Loucy (cell line): ENCODE results near the gene PLAAT2.
"Not testable (repeated sequence)": the region's sequence is repeated elsewhere in the genome, so short reads cannot be mapped to it uniquely, and the experiment has no call there.

Experiments used
- H2AFZ ChIP-seq: fragments of 200-600 bp; sonication (generic); 2 replicates; pipeline ENCODE4 v1.6.0; 2016; ENCODE audit warnings: antibody characterized with exemption, mild to moderate bottlenecking, low read length, moderate library complexity
- H3F3A ChIP-seq: fragments of 200-600 bp; 2 replicates; pipeline ENCODE4 v1.6.0; 2016; ENCODE audit warnings: antibody characterized with exemption, low read depth, mild to moderate bottlenecking
- H3K27me3 ChIP-seq: fragments of 200-600 bp; sonication (generic); 2 replicates; pipeline ENCODE4 v1.6.1; 2014; ENCODE audit warnings: low read length, mild to moderate bottlenecking; ENCODE audit not compliant: insufficient read depth, poor library complexity, severe bottlenecking
- H3K36me3 ChIP-seq: fragments of 200-600 bp; sonication (generic); 2 replicates; pipeline ENCODE4 v1.6.1; 2016; ENCODE audit warnings: low read length; ENCODE audit not compliant: insufficient read depth
- H3K4me1 ChIP-seq: fragments of 200-600 bp; sonication (generic); 2 replicates; pipeline ENCODE4 v1.5.1; 2014; ENCODE audit warnings: low read length, mild to moderate bottlenecking; ENCODE audit not compliant: insufficient read depth, poor library complexity, severe bottlenecking
- H3K4me2 ChIP-seq: fragments of 200-600 bp; sonication (generic); 2 replicates; pipeline ENCODE4 v1.6.0; 2014; ENCODE audit warnings: antibody characterized with exemption, low read length, low read depth, mild to moderate bottlenecking; ENCODE audit not compliant: poor library complexity, severe bottlenecking
- H3K4me3 ChIP-seq: fragments of 200-600 bp; sonication (generic); 2 replicates; pipeline ENCODE4 v1.5.1; 2014; ENCODE audit warnings: low read length, mild to moderate bottlenecking, mixed read lengths; ENCODE audit not compliant: poor library complexity, severe bottlenecking
- H3K79me2 ChIP-seq: fragments of 200-600 bp; sonication (generic); 2 replicates; pipeline ENCODE4 v1.6.1; 2014; ENCODE audit warnings: low read length; ENCODE audit not compliant: insufficient read depth
- H3K9ac ChIP-seq: fragments of 200-600 bp; sonication (generic); 2 replicates; pipeline ENCODE4 v1.6.0; 2014; ENCODE audit warnings: mild to moderate bottlenecking, low read depth, low read length, moderate library complexity; ENCODE audit not compliant: poor library complexity, severe bottlenecking
- H3K9me2 ChIP-seq: fragments of 200-600 bp; sonication (generic); replicated peaks from 2 replicates; pipeline ENCODE4 v1.6.1; 2016; ENCODE audit warnings: low read depth, low read length, mixed read lengths
- H3K9me3 ChIP-seq: fragments of 200-600 bp; sonication (generic); 2 replicates; pipeline ENCODE4 v1.6.1; 2014; ENCODE audit warnings: mild to moderate bottlenecking, antibody characterized with exemption, low read length, low read depth; ENCODE audit not compliant: insufficient read depth
- H4K20me1 ChIP-seq: fragments of 200-600 bp; sonication (generic); 2 replicates; pipeline ENCODE4 v1.6.0; 2014; ENCODE audit warnings: antibody characterized with exemption, low read length, mild to moderate bottlenecking; ENCODE audit not compliant: insufficient read depth, poor library complexity, severe bottlenecking
- CTCF ChIP-seq: fragments of 200-600 bp; sonication (generic); conservative IDR thresholded peaks from 2 replicates; pipeline ENCODE4 v1.5.1; 2014; ENCODE audit warnings: mild to moderate bottlenecking, antibody characterized with exemption, low read length
- EZH2phosphoT487 ChIP-seq: fragments of 200-600 bp; IDR thresholded peaks from 2 replicates; pipeline ENCODE4 v1.6.1; 2018; ENCODE audit warnings: antibody characterized with exemption, mild to moderate bottlenecking, moderate library complexity, borderline replicate concordance

Gene PLAAT2

GRCh38 chr11:63586451-63587166 is 23.4 kb upstream of the PLAAT2 start:
- no peaks in the 10 kb centered on the region for H3K9me2 ChIP-seq
- H2AFZ ChIP-seq = no peak overlapping the region
- no peak overlapping the region for H3K9ac ChIP-seq
- peaks cover 15% of the 10 kb centered on the region for H3K4me1 ChIP-seq
- TF ChIP-seq EZH2phosphoT487 = no peak
- TF ChIP-seq CTCF = no peak
- H3K4me2 ChIP-seq = no peak overlapping the region
- peaks cover 4% of the 10 kb centered on the region; the same call in 1 of the 2 replicates for H3K9me3 ChIP-seq
- H3K4me3 ChIP-seq = no peak overlapping the region
- H3F3A ChIP-seq = 0 out of 2 replicates have a peak, but pooled peaks cover 9% of the 10 kb centered on the region
- H3K36me3 ChIP-seq = no peaks in the 10 kb centered on the region
- no peaks in the 10 kb centered on the region for H3K79me2 ChIP-seq
- H3K27me3 ChIP-seq = peaks cover 17% of the 10 kb centered on the region
- H4K20me1 ChIP-seq = no peaks in the 10 kb centered on the region

- no peak overlapping the region for H3K4me2 ChIP-seq
- TF ChIP-seq EZH2phosphoT487 = no peak
- TF ChIP-seq CTCF = no peak
- 0 out of 2 replicates have a peak, but pooled peaks cover 9% of the 10 kb centered on the region for H3F3A ChIP-seq
- H3K4me1 ChIP-seq = peaks cover 16% of the 10 kb centered on the region
- H3K9ac ChIP-seq = no peak overlapping the region
- no peak overlapping the region for H2AFZ ChIP-seq
- H3K9me3 ChIP-seq = peaks cover 16% of the 10 kb centered on the region
- H3K79me2 ChIP-seq = no peaks in the 10 kb centered on the region
- H4K20me1 ChIP-seq = no peaks in the 10 kb centered on the region
- peaks cover 17% of the 10 kb centered on the region for H3K27me3 ChIP-seq
- no peaks in the 10 kb centered on the region for H3K36me3 ChIP-seq
- H3K4me3 ChIP-seq = no peak overlapping the region
- no peaks in the 10 kb centered on the region for H3K9me2 ChIP-seq
Observed at GRCh38 chr11:63583357-63583677, 20.1 kb upstream of the PLAAT2 start.

- not testable (repeated sequence) for H3K79me2 ChIP-seq, H3K4me3 ChIP-seq, H3F3A ChIP-seq, H3K27me3 ChIP-seq, H2AFZ ChIP-seq, H3K4me2 ChIP-seq, H3K36me3 ChIP-seq, H3K9me2 ChIP-seq, H4K20me1 ChIP-seq, H3K9ac ChIP-seq
- peaks cover 19% of the 10 kb centered on the region for H3K9me3 ChIP-seq
- H3K4me1 ChIP-seq = peaks cover 16% of the 10 kb centered on the region
Observed at GRCh38 chr11:63581224-63581623, 18.0 kb upstream of the PLAAT2 start.

GRCh38 chr11:63578882-63579281 is 15.7 kb upstream of the PLAAT2 start:
- Histone ChIP-seq H3K4me1 (peaks cover 26% of the 10 kb centered on the region), H3K9me3 (peaks cover 19% of the 10 kb centered on the region)
- H4K20me1 ChIP-seq, H3K36me3 ChIP-seq, H3K79me2 ChIP-seq, H3K9ac ChIP-seq, H2AFZ ChIP-seq, H3F3A ChIP-seq, H3K4me2 ChIP-seq, H3K27me3 ChIP-seq, H3K9me2 ChIP-seq, H3K4me3 ChIP-seq: not testable (repeated sequence)
